K562 (cell line): ENCODE data around the gene NEMP1. TPM values are rescaled to one million over a fixed set of nuclear protein-coding genes. Genes with fewer than 3 reads are reported as not detected.
A peak's percentile ranks its signal among the peaks of the same experiment; 100 is the strongest.

Source experiments
- ARNT ChIP-seq, 2 experiments: fragments of 450-650 bp; IDR thresholded peaks; 2 replicates each; pipeline ENCODE4 v1.6.1; 2016; ENCODE audit warnings: mild to moderate bottlenecking in 1 of 2
- ELF4 ChIP-seq: fragments of 450-650 bp; formaldehyde crosslinking; IDR thresholded peaks from 2 replicates; pipeline ENCODE4 v1.4.0; 2022; ENCODE audit warnings: missing genetic modification characterization
- FOXO4 ChIP-seq: fragments of 450-650 bp; formaldehyde crosslinking; IDR thresholded peaks from 2 replicates; pipeline ENCODE4 v1.4.0; 2020; ENCODE audit warnings: mild to moderate bottlenecking, moderate library complexity
- KAT2B ChIP-seq: IDR thresholded peaks from one replicate; pipeline ENCODE4 v1.6.1; 2012; ENCODE audit warnings: low read depth, mild to moderate bottlenecking, control low read depth, inconsistent platforms, low read length, moderate library complexity
- KAT8 ChIP-seq: fragments of 450-650 bp; IDR thresholded peaks from 2 replicates; pipeline ENCODE4 v1.6.1; 2016; ENCODE audit warnings: low read depth, mild to moderate bottlenecking
- MGA ChIP-seq: fragments of 450-650 bp; IDR thresholded peaks from 2 replicates; pipeline ENCODE4 v1.6.1; 2016; ENCODE audit warnings: mild to moderate bottlenecking, moderate library complexity
- MLLT1 ChIP-seq, 2 experiments: fragments of 450-650 bp; IDR thresholded peaks; 2 replicates each; pipeline ENCODE4 v1.6.1; 2016
- NR2C2 ChIP-seq, 2 experiments: fragments of 200-800 bp in 1 of 2; sonication (Bioruptor generic) in 1 of 2; sonication (generic) in 1 of 2; formaldehyde crosslinking in 1 of 2; IDR thresholded peaks; 2 replicates each; pipeline versions ENCODE4 v1.6.1 to v1.8.0; 2016 to 2022; ENCODE audit warnings: mild to moderate bottlenecking in 1 of 2, missing compliant biosample characterization in 1 of 2, missing genetic modification characterization in 1 of 2, missing genetic modification reagents in 1 of 2
- PHB ChIP-seq: fragments of 250-450 bp; sonication (Bioruptor Pico); IDR thresholded peaks from 2 replicates; pipeline ENCODE4 v1.5.0; 2021
- SMARCB1 ChIP-seq: IDR thresholded peaks from 2 replicates; pipeline ENCODE4 v1.6.1; 2011; ENCODE audit warnings: improper control_type of control experiment, low read depth; ENCODE audit not compliant: insufficient read length
- polyA plus RNA-seq, 8 experiments: library from polyadenylated mRNA; depleted of rRNA in 4 of 8; stranded (reverse) in 5 of 8; unstranded in 3 of 8; fragments of >200 nt; fragmentation: Nextera tagmentation in 2 of 8; fragmentation: Illumina TruSeq in 1 of 8; extraction: Ambion mirVana in 2 of 8; extraction: Trizol in 1 of 8; gene quantifications; 2 replicates each; pipeline versions ENCODE4 v1.2.1 to v1.2.3, GENCODE V29; 2011 to 2014; ENCODE audit warnings: inconsistent platforms in 1 of 8, missing spikeins in 1 of 8
- total RNA-seq, 7 experiments: library from RNA; depleted of rRNA in 6 of 7; stranded (reverse); fragments of >200 nt in 6 of 7; fragmentation: Illumina TruSeq in 2 of 7; extraction: Trizol in 2 of 7; gene quantifications; 2 replicates each; pipeline versions ENCODE4 v1.2.1 to v1.2.3, GENCODE V29; 2011 to 2021; ENCODE audit warnings: low replicate concordance in 1 of 7

Gene NEMP1
- total and polyA plus RNA-seq, 9 of the 15 experiments (the other 6 are each of a cell fraction or from before 2014, with no cell fraction given) = 9.5 to 82.2 (median 41.2) TPM

DNA sequence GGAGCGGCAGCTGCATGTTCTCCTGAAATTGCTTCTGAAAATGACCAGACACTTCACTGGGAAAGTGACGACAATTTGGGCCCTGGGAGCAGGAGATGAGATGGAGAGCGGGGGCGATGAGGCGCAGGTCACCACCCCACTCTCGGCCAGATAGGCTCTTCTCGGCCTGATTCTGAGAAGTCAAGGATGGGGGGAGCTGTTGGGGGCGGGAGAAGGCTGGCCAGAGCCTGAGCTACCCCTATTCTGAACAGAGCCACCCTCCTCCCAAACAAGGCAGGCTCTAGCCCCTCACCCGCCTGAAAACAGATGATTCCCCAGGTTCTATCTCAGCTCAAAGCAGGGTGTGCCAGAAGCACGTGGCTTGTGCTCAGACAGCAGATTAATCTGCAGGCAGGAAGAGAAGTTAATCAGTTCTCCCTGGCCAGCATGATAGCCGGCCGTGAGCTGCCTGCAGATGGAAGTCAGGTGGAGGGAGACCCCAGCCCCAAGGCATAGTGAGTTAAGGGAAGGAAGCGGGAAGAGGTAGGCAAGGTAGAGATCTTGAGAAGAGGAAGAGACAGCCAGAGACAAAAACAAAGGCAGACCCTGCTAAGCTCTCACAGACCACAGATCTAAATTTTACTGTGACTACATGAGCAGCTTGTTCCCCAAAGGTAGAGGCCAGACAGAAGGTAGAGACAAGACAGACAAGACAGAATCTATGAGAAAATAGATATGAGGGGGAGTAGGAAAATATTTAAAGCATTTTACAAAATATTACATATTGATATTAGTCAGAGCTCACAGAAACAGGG is 51.4 kb downstream of the NEMP1 start (continued):
- TF ChIP-seq ELF4 (CRISPR knock-in tag) (no peak), KAT8 (no peak), MLLT1 (IDR thresholded peaks at IDR 0.05) (no peak), SMARCB1 (no peak), KAT2B (no peak), PHB (CRISPR knock-in tag) (no peak), NR2C2 (CRISPR knock-in tag; IDR thresholded peaks at IDR 0.05) (no peak), NR2C2 (tag; IDR thresholded peaks at IDR 0.05) (0 out of 2 replicates have a peak, but pooled peaks have one; percentile 32), FOXO4 (no peak), MGA (peak; percentile 87), ARNT (IDR thresholded peaks at IDR 0.05) (no peak)
